GM12874 (cell line): ENCODE data around the gene LGALS3.

Source experiments
- CTCF ChIP-seq: IDR thresholded peaks from 2 replicates; pipeline ENCODE4 v1.5.1; 2011; ENCODE audit warnings: low read depth, mild to moderate bottlenecking, control low read depth, low read length, moderate library complexity; ENCODE audit not compliant: insufficient read depth

The LGALS3 gene

GRCh38 chr14:55116246-55117030 lies 12.6 kb upstream of the LGALS3 start:
- TF ChIP-seq CTCF: no peak

GRCh38 chr14:55117803-55118441 lies 11.1 kb upstream of the LGALS3 start:
- no peak for TF ChIP-seq CTCF

GRCh38 chr14:55118761-55119160 lies 10.3 kb upstream of the LGALS3 start:
- TF ChIP-seq CTCF: no peak

GRCh38 chr14:55120571-55121495 lies 8.2 kb upstream of the LGALS3 start:
- no peak for TF ChIP-seq CTCF

- TF ChIP-seq CTCF: no peak
Observed at GRCh38 chr14:55121628-55122439, 7.2 kb upstream of the LGALS3 start.

- no peak for TF ChIP-seq CTCF
Observed at GRCh38 chr14:55122440-55122986, 6.5 kb upstream of the LGALS3 start.
